Effector memory CD4-positive, alpha-beta T cell (primary cell): ENCODE measurements around the gene FAHD1.
"Not testable (repeated sequence)": the region's sequence is repeated elsewhere in the genome, so short reads cannot be mapped to it uniquely, and the experiment has no call there.

Experiments
- DNase-seq, 3 donors: peaks; one replicate each; pipeline ENCODE4 v3.0.0-alpha.2; 2020
- H3K27ac ChIP-seq: 2 replicates; pipeline ENCODE4 v1.7.0; 2013; ENCODE audit warnings: mild to moderate bottlenecking, low read length, moderate library complexity; ENCODE audit not compliant: insufficient read depth, poor library complexity, severe bottlenecking
- H3K27me3 ChIP-seq: replicated peaks from 2 replicates; pipeline ENCODE4 v1.7.0; 2013; ENCODE audit warnings: mild to moderate bottlenecking, low read length; ENCODE audit not compliant: insufficient read depth, control insufficient read depth, poor library complexity, severe bottlenecking
- H3K36me3 ChIP-seq: 2 replicates; pipeline ENCODE4 v1.7.0; 2013; ENCODE audit warnings: mild to moderate bottlenecking, low read length, moderate library complexity; ENCODE audit not compliant: control insufficient read depth, insufficient read depth
- H3K4me1 ChIP-seq: 2 replicates; pipeline ENCODE4 v1.7.0; 2013; ENCODE audit warnings: low read length, mild to moderate bottlenecking; ENCODE audit not compliant: control insufficient read depth, insufficient read depth, poor library complexity, severe bottlenecking
- H3K4me3 ChIP-seq: 2 replicates; pipeline ENCODE4 v1.7.0; 2013; ENCODE audit warnings: low read length, low read depth, mild to moderate bottlenecking; ENCODE audit not compliant: insufficient read depth, poor library complexity, severe bottlenecking
- H3K9me3 ChIP-seq: 2 replicates; pipeline ENCODE4 v1.7.0; 2013; ENCODE audit warnings: mild to moderate bottlenecking, low read length, moderate library complexity; ENCODE audit not compliant: control insufficient read depth

The FAHD1 gene

DNA sequence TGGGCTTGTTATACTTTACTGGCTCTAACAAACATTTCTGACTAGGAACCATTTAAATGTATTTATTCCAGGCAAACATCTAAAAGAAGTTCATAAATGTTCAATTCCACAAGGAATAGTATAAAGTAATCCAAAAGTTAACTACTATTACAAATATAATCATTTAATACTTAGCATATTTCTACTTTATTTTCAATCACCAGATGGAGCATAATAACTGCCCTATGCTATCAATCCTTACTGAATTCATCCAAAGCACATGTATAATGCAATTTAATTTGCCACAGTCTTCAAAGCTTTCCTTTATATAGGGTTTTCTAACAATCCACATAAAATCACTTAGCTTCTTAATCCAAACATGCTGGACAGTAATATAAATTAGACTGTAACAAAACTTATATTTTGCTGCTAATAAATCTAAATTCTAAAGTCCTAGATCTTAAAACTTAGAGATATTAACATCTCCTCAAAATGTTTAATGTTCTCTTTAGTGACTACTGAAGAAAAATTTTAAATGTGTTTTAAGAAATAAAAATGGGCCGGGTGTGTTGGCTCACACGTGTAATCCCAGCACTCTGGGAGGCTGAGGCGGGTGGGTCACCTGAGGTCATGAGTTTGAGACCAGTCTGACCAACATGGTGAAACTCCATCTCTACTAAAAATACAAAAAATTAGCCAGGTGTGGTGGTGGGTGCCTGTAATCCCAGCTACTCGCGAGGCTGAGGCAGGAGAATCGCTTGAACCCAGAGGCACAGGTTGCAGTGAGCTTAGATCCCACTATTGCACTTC, 39.1 kb downstream of the FAHD1 start:
- no peaks in the 10 kb centered on the region for H3K9me3 ChIP-seq
- no peaks in the 10 kb centered on the region for H3K4me1 ChIP-seq
- H3K27ac ChIP-seq = no peak overlapping the region
- no peak for DNase-seq
- H3K36me3 ChIP-seq = no peaks in the 10 kb centered on the region
- H3K27me3 ChIP-seq = no peaks in the 10 kb centered on the region
- H3K4me3 ChIP-seq = no peak overlapping the region

DNA sequence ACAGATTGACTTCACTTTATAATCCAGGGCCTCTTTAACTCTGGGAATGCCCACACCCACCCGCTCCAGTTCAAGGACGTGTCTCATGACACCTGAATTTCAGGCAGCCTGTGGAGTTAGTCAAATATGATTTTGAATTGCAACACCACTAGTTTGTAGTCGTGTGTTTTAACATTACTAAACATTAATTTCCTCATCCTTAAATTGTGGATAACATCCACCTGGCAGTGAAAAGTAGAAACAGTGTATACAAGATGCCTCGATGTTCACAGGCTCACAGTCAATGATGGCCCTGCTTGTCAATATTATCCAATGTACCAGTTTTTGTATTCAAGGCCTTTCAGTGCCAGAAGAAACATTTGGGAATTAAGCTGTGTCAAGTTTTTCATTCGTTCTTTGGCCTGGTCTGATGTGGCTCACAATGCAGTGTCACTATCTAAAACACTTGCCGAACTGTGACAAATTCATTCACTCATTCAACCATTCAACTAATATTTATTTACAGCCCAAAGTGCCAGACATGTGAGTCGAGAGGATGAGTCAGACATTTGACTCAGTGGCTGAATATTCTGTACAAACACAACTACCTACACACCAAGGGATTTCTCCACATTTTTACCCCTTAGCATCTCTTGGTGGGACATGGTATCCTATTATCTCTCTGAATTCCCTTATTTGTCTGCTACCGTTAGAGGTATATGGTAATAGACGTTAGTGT, 43.5 kb downstream of the FAHD1 start:
- Histone ChIP-seq H3K9me3 (no peaks in the 10 kb centered on the region), H3K4me3 (no peak overlapping the region), H3K27ac (no peak overlapping the region), H3K36me3 (no peaks in the 10 kb centered on the region), H3K4me1 (no peaks in the 10 kb centered on the region), H3K27me3 (peaks cover 6% of the 10 kb centered on the region)
- no peak for DNase-seq

DNA sequence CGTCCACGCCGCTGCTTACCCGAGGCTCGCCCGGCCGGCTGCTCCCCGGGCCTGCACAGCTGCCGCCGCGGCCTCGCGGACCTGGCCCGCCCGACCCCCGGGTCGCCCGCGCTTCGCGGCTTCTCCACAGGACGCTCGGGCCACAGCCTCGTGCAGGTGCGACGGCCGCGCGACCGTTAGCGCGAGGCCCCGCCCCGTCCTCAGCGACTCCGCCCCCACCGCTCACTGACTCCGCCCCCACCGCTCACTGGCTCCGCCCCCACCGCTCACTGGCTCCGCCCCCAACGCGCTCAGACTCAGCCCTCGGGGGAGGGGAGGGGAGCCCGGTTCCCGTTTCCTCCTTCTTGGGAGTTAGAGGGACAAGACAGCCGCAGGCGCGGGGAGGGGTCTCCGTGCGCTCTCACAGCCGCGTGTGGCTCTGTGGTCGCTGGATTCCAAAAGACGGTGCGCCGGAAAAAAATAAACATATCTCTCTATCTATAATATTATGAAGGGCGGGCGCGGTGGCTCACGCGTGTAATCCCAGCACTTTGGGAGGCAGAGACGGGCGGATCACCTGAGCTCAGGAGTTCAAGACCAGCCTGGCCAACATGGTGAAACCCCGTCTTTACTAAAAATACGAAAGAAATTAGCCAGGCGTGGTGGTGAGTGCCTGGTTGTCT, 45.1 kb downstream of the FAHD1 start, which contains the start of gene MEIOB:
Gene MEIOB (minus strand): TSS at position 191 of the 662 bp plus-strand sequence. CDS start 3,989 bp downstream, outside the sequence.
- H3K4me1 ChIP-seq = no peaks in the 10 kb centered on the region
- no peak within 1 kb of the TSS for H3K27ac ChIP-seq
- peaks cover 6% of the 10 kb centered on the region for H3K27me3 ChIP-seq
- no peak within 1 kb of the TSS for H3K4me3 ChIP-seq
- H3K36me3 ChIP-seq = no peaks in the 10 kb centered on the region
- DNase-seq = no peak
- no peaks in the 10 kb centered on the region for H3K9me3 ChIP-seq

DNA sequence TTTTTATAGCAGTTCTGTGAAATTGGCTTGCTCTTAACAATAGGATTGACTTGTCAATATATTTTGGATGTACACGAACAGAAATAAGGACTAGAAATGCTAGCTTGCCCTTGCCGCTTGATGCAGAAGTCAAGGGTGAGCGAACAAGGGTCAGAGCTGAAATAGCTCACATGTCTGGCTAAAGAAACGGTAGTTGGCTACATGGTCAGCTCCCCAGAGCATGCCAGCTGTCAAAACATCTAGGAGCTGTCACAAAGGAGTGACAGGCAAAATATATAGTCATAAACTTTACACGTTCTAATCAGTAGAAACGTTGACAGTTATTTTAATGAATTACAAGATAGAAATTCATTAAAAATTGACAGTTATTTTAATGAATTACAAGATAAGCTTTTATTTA, 47.8 kb downstream of the FAHD1 start:
- H3K9me3 ChIP-seq = no peaks in the 10 kb centered on the region
- no peaks in the 10 kb centered on the region for H3K36me3 ChIP-seq
- no peak overlapping the region for H3K27ac ChIP-seq
- DNase-seq = no peak
- H3K4me3 ChIP-seq = no peak overlapping the region
- H3K4me1 ChIP-seq = no peaks in the 10 kb centered on the region
- peaks cover 6% of the 10 kb centered on the region for H3K27me3 ChIP-seq

DNA sequence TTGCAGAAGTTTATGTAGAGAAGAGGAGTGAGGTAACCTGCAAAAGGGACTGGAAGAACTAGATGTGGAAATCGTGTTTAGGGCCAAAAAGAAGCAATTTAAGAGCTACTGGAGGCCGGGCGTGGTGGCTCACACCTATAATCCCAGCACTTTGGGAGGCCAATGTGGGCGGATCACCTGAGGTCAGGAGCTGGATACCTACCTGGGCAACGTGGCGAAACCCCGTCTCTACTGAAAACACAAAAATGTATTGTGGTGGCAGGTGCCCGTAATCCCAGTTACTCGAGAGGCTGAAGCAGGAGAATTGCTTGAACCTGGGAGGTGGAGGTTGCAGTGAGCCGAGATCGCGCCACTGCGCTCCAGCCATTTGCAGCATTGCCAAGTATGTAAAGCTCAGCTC, 49.1 kb downstream of the FAHD1 start:
- H3K27ac ChIP-seq, DNase-seq, H3K27me3 ChIP-seq, H3K4me1 ChIP-seq, H3K36me3 ChIP-seq, H3K9me3 ChIP-seq, H3K4me3 ChIP-seq: not testable (repeated sequence)

DNA sequence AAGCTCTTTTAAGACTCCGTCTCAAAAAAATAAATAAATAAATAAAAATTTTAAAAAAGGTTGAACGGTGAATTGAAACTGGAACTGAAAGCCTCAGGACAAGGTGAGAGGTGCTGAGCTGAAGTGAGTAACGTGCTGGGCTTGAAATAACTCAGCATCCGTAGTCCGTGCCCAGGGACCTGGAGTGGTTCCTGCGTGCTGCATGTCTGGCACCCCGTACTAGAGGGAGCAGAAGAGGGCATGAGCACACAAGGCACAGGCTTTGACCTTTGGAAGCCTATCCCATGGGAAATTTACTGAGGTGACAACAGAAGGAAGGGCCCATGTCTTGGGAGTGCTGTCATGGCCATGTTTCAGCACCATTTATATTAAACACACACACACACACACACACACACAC, 49.5 kb downstream of the FAHD1 start:
- Histone ChIP-seq H3K27me3 (peaks cover 6% of the 10 kb centered on the region), H3K4me1 (no peaks in the 10 kb centered on the region), H3K27ac (no peak overlapping the region), H3K4me3 (no peak overlapping the region), H3K9me3 (no peaks in the 10 kb centered on the region), H3K36me3 (no peaks in the 10 kb centered on the region)
- DNase-seq = no peak

DNA sequence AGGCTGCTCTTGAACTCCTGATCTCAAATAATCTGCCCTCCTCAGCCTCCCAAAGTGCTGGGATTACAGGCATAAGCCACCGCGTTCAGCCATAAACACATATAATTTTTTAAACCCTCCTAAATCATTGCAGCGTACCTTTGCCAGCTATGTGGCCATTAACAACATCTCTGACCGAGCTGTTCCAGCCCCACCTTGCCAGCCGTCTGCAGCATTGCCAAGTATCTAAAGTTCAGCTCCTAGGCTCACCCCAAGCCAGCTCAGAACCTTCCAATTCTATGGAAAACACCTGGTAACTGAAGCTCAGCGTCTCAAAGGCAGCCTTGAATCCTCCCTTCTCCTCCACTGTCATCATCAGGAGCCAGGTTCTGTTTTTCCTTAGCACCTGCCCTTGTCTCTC, 50.1 kb downstream of the FAHD1 start:
- Histone ChIP-seq H3K4me1 (no peaks in the 10 kb centered on the region), H3K27ac (no peak overlapping the region), H3K36me3 (no peaks in the 10 kb centered on the region), H3K4me3 (no peak overlapping the region), H3K27me3 (peaks cover 4% of the 10 kb centered on the region), H3K9me3 (no peaks in the 10 kb centered on the region)
- DNase-seq = no peak

DNA sequence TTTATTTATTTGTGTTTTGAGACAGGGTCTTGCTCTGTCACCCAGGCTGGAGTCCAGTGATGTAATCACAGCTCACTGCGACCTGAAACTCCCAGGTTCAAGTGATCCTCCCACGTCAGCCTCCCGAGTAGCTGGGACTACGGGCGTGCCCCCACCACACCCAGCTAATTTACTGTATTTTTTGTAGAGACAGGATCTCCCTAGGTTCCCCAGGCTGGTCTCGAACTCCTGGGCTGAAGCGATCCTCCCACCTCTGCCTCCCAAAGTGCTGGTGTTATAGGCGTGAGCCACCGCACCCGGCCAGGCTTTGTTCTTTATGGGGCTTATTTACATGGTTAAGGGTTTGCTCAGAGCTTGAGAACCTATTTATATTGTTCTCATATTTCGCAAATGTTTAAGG, 50.8 kb downstream of the FAHD1 start:
- Histone ChIP-seq H3K4me1 (no peaks in the 10 kb centered on the region), H3K27me3 (no peaks in the 10 kb centered on the region), H3K4me3 (no peak overlapping the region), H3K9me3 (no peaks in the 10 kb centered on the region), H3K36me3 (no peaks in the 10 kb centered on the region), H3K27ac (no peak overlapping the region)
- DNase-seq = no peak

DNA sequence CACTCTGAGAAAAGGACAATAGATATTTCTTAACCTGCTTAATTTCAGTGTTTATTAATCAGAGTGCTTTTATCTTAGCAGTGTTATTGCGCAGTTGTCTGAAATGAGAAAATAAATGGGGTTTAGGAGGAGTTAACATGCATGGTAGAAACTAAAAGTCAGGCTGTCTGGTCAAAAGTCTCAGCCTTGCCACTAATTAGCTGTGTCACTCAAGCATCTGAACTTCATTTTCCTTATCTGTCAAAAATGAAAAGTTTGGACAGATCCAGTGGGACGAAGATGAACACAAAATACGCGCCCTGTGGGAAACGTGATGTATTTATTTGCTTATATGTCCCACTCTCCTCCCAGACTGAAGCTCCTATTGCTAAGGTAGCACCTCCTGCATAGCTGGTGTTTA, 51.2 kb downstream of the FAHD1 start:
- no peak for DNase-seq

More for the DNA sequence above, 51.2 kb downstream of the FAHD1 start:
- H3K27ac ChIP-seq = no peak overlapping the region
- H3K4me3 ChIP-seq = no peak overlapping the region
- no peaks in the 10 kb centered on the region for H3K4me1 ChIP-seq
- no peaks in the 10 kb centered on the region for H3K36me3 ChIP-seq
- H3K9me3 ChIP-seq = no peaks in the 10 kb centered on the region
- no peaks in the 10 kb centered on the region for H3K27me3 ChIP-seq
